ENCODE data around the gene CD44.

DNA sequence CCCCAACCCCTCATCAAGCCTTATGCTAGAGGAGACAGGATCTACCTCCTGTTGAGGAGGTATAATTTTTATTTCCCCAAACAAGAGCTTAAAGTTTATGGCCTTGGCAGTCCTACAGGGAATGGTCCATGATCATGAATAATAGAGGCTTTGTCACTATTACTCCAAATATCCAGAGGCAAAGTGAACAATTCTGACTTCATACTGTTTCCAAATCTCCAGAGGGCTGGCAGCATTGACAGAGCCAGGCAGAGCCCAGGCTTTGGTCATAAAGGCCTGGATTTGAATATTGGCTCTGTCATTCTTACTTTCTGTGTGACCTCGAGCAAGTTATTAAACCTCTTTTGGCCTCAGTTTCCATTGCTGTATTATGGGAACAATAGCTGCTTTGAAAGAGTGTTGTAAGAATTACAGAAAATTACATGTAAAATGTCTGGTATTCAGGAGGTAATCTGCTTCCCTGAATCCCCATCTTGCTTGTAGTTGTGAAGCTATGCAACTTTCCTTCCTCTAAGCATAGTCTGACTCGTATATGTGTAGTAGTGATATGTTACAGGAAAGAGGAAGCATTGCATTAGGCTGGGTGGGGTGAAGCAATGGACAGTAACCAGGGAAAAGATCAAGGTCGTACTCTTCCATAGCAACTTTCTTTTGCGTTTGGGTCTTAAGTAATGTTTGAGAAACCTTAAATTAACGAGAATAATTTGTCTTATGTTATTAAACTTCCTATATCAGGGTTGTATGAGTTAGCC is 88.8 kb downstream of the CD44 start:
- TF ChIP-seq, protein P1, sequence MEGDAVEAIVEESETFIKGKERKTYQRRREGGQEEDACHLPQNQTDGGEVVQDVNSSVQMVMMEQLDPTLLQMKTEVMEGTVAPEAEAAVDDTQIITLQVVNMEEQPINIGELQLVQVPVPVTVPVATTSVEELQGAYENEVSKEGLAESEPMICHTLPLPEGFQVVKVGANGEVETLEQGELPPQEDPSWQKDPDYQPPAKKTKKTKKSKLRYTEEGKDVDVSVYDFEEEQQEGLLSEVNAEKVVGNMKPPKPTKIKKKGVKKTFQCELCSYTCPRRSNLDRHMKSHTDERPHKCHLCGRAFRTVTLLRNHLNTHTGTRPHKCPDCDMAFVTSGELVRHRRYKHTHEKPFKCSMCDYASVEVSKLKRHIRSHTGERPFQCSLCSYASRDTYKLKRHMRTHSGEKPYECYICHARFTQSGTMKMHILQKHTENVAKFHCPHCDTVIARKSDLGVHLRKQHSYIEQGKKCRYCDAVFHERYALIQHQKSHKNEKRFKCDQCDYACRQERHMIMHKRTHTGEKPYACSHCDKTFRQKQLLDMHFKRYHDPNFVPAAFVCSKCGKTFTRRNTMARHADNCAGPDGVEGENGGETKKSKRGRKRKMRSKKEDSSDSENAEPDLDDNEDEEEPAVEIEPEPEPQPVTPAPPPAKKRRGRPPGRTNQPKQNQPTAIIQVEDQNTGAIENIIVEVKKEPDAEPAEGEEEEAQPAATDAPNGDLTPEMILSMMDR (conservative IDR thresholded peaks at IDR 0.05 in 1 of 2, IDR thresholded peaks at IDR 0.05 in 1 of 2; ENCODE audit: extremely low read depth in 1 of 2, insufficient read depth in 1 of 2, low read depth in 1 of 2, low read length in 2 of 2) = no peak
- TF ChIP-seq EZH2 (IDR thresholded peaks at IDR 0.05; ENCODE audit: borderline replicate concordance, low read length) = no peak
